ENCODE measurements around the gene IBA57. TPM values are rescaled to one million over a fixed set of nuclear protein-coding genes. Genes with fewer than 3 reads are reported as not detected.

The IBA57 gene
- total RNA-seq, 4 donors from 2014 or later: 4.0 to 15.0 (median 11.7) TPM

- WGBS, 2 donors: 59 to 75% methylated on average over 9 to 11 of the region's 17 CpGs
- peaks cover 0 to 37% of the 10 kb centered on the region in 2 donors for H3K4me1 ChIP-seq
- DNase-seq: no peak
- intact Hi-C loops (cut with DNase I): no loop called here
- no peaks in the 10 kb centered on the region for H3K9me3 ChIP-seq
- TF ChIP-seq, protein P1, sequence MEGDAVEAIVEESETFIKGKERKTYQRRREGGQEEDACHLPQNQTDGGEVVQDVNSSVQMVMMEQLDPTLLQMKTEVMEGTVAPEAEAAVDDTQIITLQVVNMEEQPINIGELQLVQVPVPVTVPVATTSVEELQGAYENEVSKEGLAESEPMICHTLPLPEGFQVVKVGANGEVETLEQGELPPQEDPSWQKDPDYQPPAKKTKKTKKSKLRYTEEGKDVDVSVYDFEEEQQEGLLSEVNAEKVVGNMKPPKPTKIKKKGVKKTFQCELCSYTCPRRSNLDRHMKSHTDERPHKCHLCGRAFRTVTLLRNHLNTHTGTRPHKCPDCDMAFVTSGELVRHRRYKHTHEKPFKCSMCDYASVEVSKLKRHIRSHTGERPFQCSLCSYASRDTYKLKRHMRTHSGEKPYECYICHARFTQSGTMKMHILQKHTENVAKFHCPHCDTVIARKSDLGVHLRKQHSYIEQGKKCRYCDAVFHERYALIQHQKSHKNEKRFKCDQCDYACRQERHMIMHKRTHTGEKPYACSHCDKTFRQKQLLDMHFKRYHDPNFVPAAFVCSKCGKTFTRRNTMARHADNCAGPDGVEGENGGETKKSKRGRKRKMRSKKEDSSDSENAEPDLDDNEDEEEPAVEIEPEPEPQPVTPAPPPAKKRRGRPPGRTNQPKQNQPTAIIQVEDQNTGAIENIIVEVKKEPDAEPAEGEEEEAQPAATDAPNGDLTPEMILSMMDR (IDR thresholded peaks at IDR 0.05): no peak
- TF ChIP-seq POLR2A (IDR thresholded peaks at IDR 0.05): no peak
- no peak within 1 kb of the TSS for H3K4me3 ChIP-seq (replicated peaks in 1 of 3)
- H3K27ac ChIP-seq: peak within 1 kb of the TSS; percentile 49 to 76 (median 71)
- H3K27me3 ChIP-seq: no peaks in the 10 kb centered on the region
- H3K36me3 ChIP-seq: peaks cover 12 to 16% of the 10 kb centered on the region in 2 donors
Measured at GRCh38 chr1:228149406-228150119, 16.0 kb upstream of the IBA57 start, which contains the start of gene GJC2. Gene GJC2, plus strand, starts transcription at chr1:228149930. Its CDS starts 7,829 bp downstream, at chr1:228157759.

DNA sequence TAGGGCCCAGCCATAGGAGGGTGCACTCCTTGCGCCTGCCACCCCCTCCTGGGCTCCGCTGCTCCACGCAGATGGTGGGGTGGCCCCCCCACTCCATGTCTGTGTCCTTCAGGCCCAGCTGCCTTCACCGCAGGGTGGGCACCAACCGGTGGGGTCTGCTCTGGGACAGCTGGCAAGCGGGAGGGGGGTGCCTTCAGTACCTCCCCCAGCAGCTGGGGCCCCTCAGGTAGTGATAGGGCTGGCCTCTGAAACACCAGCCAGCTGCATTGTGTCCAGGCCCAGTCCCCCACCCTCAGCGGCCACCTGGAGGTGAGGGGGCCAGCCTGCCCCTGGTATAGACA, 15.5 kb upstream of the IBA57 start:
- Histone ChIP-seq H3K27ac (peak overlapping the region; percentile 49 to 76 (median 71)), H3K27me3 (no peaks in the 10 kb centered on the region), H3K9me3 (no peaks in the 10 kb centered on the region), H3K4me1 (peaks cover 0 to 37% of the 10 kb centered on the region in 2 donors), H3K36me3 (peaks cover 12 to 16% of the 10 kb centered on the region in 2 donors), H3K4me3 (replicated peaks in 1 of 3) (no peak overlapping the region)
- WGBS, 2 donors: 83 to 86% methylated on average over 2 to 4 of the region's 7 CpGs
- no peak for DNase-seq
- no peak for TF ChIP-seq POLR2A (IDR thresholded peaks at IDR 0.05)
- TF ChIP-seq, protein P1 (IDR thresholded peaks at IDR 0.05): no peak
- intact Hi-C loops (cut with DNase I): no loop called here

DNA sequence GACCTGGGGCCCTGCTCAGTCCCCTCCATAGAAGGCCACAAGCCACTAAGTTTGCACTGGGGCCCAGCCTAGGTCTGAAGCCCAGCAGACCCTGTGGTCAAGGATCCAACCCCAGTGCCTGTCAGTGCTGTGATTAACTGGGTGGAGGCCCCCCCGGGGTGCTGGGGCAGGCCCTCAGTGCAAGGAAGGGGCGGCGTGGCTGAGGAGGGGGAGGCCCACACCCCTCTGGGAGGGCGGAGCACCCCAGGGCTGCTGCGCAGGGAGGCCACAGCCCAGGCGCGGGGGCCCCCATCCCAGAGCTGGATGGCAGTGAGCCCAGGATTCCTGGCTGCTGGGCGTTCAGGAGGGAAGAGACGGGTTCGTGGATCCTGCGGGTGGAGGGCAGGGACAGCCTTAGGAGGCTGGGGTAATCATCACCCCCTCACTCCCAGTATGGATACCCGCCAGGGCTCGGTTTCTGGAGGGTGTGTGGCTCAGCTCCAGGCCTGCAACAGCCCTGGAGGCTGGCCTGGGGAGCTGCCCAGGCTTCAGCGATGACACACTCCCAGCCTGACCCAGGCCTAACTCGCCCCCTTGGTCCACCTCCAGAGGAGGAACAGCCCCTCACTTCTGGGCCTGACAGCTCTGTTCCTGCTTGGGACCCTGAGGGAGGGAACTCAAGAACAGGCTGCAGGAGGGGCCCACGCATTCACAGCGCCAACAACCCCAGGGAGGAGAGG, 15.0 kb upstream of the IBA57 start:
- 20 to 37% methylated on average over 1 to 12 of the region's 17 CpGs for WGBS, 2 donors
- no peaks in the 10 kb centered on the region for H3K27me3 ChIP-seq
- peak overlapping the region; percentile 49 to 76 (median 71) for H3K27ac ChIP-seq
- H3K9me3 ChIP-seq: no peaks in the 10 kb centered on the region
- peak; percentile 30 to 41 for DNase-seq
- no peak overlapping the region for H3K4me3 ChIP-seq (replicated peaks in 1 of 3)
- H3K4me1 ChIP-seq: peaks cover 0 to 37% of the 10 kb centered on the region in 2 donors
- peaks cover 12 to 16% of the 10 kb centered on the region in 2 donors for H3K36me3 ChIP-seq
- intact Hi-C loops (cut with DNase I): no loop called here
- TF ChIP-seq, protein P1 (IDR thresholded peaks at IDR 0.05): no peak
- no peak for TF ChIP-seq POLR2A (IDR thresholded peaks at IDR 0.05)

- DNase-seq: no peak
- H3K36me3 ChIP-seq: peaks cover 9 to 12% of the 10 kb centered on the region in 2 donors
- 70 to 73% methylated on average over 10 of the region's 12 CpGs for WGBS, 2 donors
- H3K9me3 ChIP-seq: no peaks in the 10 kb centered on the region
- peaks cover 0 to 37% of the 10 kb centered on the region in 2 donors for H3K4me1 ChIP-seq
- intact Hi-C loops (cut with DNase I): no loop called here
- H3K27ac ChIP-seq: peak overlapping the region in 2 of 3 donors; percentile 71 to 76
- H3K27me3 ChIP-seq: no peaks in the 10 kb centered on the region
- TF ChIP-seq, protein P1 (IDR thresholded peaks at IDR 0.05): no peak
- TF ChIP-seq POLR2A (IDR thresholded peaks at IDR 0.05): no peak
- H3K4me3 ChIP-seq (replicated peaks in 1 of 3): no peak overlapping the region
Measured at GRCh38 chr1:228151180-228151925, 14.3 kb upstream of the IBA57 start.
